Activated T-cell treated with anti-CD3 and anti-CD28 coated beads for 24 hours (primary cell): Measurements from ENCODE around the gene AXIN2.
"Not testable (repeated sequence)": the region's sequence is repeated elsewhere in the genome, so short reads cannot be mapped to it uniquely, and the experiment has no call there.

ENCODE experiments used
- DNase-seq: peaks from one replicate; pipeline ENCODE4 v3.0.0-alpha.2; 2020; ENCODE audit warnings: low read depth

AXIN2 gene

GRCh38 chr17:65484405-65484804 lies 77.0 kb downstream of the AXIN2 start:
- not testable (repeated sequence) for DNase-seq

- DNase-seq: no peak
Observed at GRCh38 chr17:65483438-65483837, 78.0 kb downstream of the AXIN2 start.

- no peak for DNase-seq
Observed at GRCh38 chr17:65482201-65482600, 79.2 kb downstream of the AXIN2 start.

DNA sequence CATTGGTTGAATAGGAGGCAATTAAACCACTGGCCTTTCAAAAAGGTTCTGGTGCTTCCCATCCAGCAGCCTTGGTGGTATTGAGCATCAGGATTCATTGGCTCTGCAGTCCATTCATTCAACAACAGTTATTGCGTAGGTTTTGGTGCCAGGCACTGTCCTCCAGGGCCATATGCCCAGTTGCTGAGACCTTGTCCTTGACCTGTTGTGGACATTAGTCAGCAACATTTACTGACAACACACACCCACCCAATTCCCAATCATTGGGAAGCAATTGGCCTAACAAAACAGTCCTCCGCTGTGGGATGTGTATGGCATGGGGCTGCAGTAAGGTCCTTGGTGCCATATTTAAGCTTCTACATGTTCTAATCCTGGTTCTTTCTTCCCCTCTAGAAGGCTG lies 82.2 kb downstream of the AXIN2 start:
- no peak for DNase-seq
